ENCODE results near the gene SLC8B1. TPM values are rescaled to one million over a fixed set of nuclear protein-coding genes. Genes with fewer than 3 reads are reported as not detected.

Gene SLC8B1
- total and polyA plus RNA-seq, 2 donors (not counting 3 experiments of a cell fraction or from before 2014, with no cell fraction given) = 29.9 to 45.4 TPM

DNA sequence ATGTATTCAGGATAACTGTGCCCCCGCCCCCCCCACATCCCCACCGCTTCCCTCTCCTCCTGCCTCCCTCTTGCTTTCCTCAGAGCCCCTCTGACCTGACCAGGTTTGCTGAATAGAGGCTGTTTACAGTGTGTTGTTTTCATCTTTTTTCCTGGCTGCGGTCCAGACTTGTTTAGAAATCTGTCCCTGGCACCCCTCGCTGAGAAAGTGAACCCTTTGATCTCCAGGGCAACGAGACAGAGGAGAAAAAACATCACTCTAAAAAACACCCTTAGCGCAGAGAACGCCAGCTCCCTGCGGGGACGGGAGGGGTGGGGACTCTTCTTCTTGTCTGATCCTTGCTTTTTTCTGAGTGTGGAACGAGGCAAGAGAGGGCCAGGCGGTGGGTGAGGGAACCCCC, 46.3 kb upstream of the SLC8B1 start:
- no peaks in the 10 kb centered on the region for H3K9me3 ChIP-seq (replicated peaks; ENCODE audit: control insufficient read depth, insufficient read depth, low read length)
- H3K9me1 ChIP-seq (replicated peaks; ENCODE audit: control insufficient read depth, extremely low read depth, insufficient read depth, low read length) = no peaks in the 10 kb centered on the region
- FAIRE-seq = no peak

GRCh38 chr12:113378291-113378690, 43.4 kb upstream of the SLC8B1 start:
- FAIRE-seq (no peak), DNase-seq (ENCODE audit: low read depth, low spot score) (no peak)
- H3K9ac ChIP-seq (replicated peaks; ENCODE audit: extremely low read depth, insufficient read depth, low read length) = no peak overlapping the region
- peaks cover 0 to 10% of the 10 kb centered on the region in 2 experiments for H3K36me3 ChIP-seq (ENCODE audit: control insufficient read depth in 2 of 2, extremely low read depth in 1 of 2, insufficient read depth in 2 of 2, low read length in 2 of 2)
- no peaks in the 10 kb centered on the region for H3K9me1 ChIP-seq (replicated peaks; ENCODE audit: control insufficient read depth, extremely low read depth, insufficient read depth, low read length)
- no peaks in the 10 kb centered on the region for H3K27me3 ChIP-seq (ENCODE audit: control insufficient read depth in 2 of 2, insufficient read depth in 2 of 2, low read length in 2 of 2)
- dilution Hi-C loops (cut with MboI; ENCODE audit: extremely low pct_ligation_motif_present, low sequenced_read_pairs) = no loop called here
- ChIA-PET CTCF (interaction anchor here (0.7 to 1.5 kb wide), 2 partner anchors 15 to 43 kb away, joined by 3 read pairs; no protein-coding TSS in a partner anchor), POLR2A (no interaction called here)
- H3K79me2 ChIP-seq (ENCODE audit: control insufficient read depth, insufficient read depth, low read length) = no peaks in the 10 kb centered on the region
- H3K4me3 ChIP-seq (replicated peaks in 1 of 3; ENCODE audit: insufficient read depth in 1 of 3, low read depth in 1 of 3, low read length in 3 of 3) = no peak overlapping the region
- intact Hi-C loops (cut with micrococcal nuclease) = no loop called here
- H3K4me2 ChIP-seq (ENCODE audit: insufficient read depth, low read length) = no peak overlapping the region
- H2AFZ ChIP-seq (ENCODE audit: low read depth, low read length) = no peak overlapping the region
- H3K9me3 ChIP-seq (replicated peaks; ENCODE audit: control insufficient read depth, insufficient read depth, low read length) = no peaks in the 10 kb centered on the region
- BruUV-seq (replicated peaks) = no TSS peak
- TF ChIP-seq JUN (IDR thresholded peaks at IDR 0.05; ENCODE audit: borderline replicate concordance, insufficient read depth, insufficient read length, low read depth) (no peak), EZH2 (IDR thresholded peaks at IDR 0.05; ENCODE audit: borderline replicate concordance, low read depth, low read length, severe bottlenecking) (no peak), GATA2 (IDR thresholded peaks at IDR 0.05; ENCODE audit: insufficient read depth, insufficient read length, low read depth, low read length) (no peak)
- no peak overlapping the region for H3K27ac ChIP-seq (ENCODE audit: insufficient read depth, low read depth, low read length)
- H3K4me1 ChIP-seq (ENCODE audit: control insufficient read depth, extremely low read depth, insufficient read depth, low read length) = no peaks in the 10 kb centered on the region
- H4K20me1 ChIP-seq (replicated peaks; ENCODE audit: control insufficient read depth, extremely low read depth, insufficient read depth, low read length) = no peaks in the 10 kb centered on the region

More for the DNA sequence above, 46.3 kb upstream of the SLC8B1 start:
- POLR2A ChIA-PET = no interaction called here
- intact Hi-C loops (cut with micrococcal nuclease) = no loop called here
- no peak for DNase-seq (ENCODE audit: low read depth, low spot score)
- BruUV-seq (replicated peaks) = no TSS peak
- no peak overlapping the region for H3K4me2 ChIP-seq (ENCODE audit: insufficient read depth, low read length)
- CTCF ChIA-PET = no interaction called here
- H3K9ac ChIP-seq (replicated peaks; ENCODE audit: extremely low read depth, insufficient read depth, low read length) = no peak overlapping the region
- peaks cover 0 to 8% of the 10 kb centered on the region in 2 experiments for H3K36me3 ChIP-seq (ENCODE audit: control insufficient read depth in 2 of 2, extremely low read depth in 1 of 2, insufficient read depth in 2 of 2, low read length in 2 of 2)
- no peaks in the 10 kb centered on the region for H3K4me1 ChIP-seq (ENCODE audit: control insufficient read depth, extremely low read depth, insufficient read depth, low read length)
- H3K27me3 ChIP-seq (ENCODE audit: control insufficient read depth in 2 of 2, insufficient read depth in 2 of 2, low read length in 2 of 2) = no peaks in the 10 kb centered on the region
- TF ChIP-seq EZH2 (IDR thresholded peaks at IDR 0.05; ENCODE audit: borderline replicate concordance, low read depth, low read length, severe bottlenecking) (no peak), JUN (IDR thresholded peaks at IDR 0.05; ENCODE audit: borderline replicate concordance, insufficient read depth, insufficient read length, low read depth) (no peak), POLR2A (IDR thresholded peaks at IDR 0.05; ENCODE audit: low read depth, low read length) (no peak), MYC (IDR thresholded peaks at IDR 0.05; ENCODE audit: low read depth, low read length) (no peak), FOS (IDR thresholded peaks at IDR 0.05; ENCODE audit: borderline replicate concordance, insufficient read depth, low read length) (no peak), POLR2AphosphoS5 (IDR thresholded peaks at IDR 0.05; ENCODE audit: insufficient read depth, low read depth, low read length) (no peak)
- TF ChIP-seq, protein P1, sequence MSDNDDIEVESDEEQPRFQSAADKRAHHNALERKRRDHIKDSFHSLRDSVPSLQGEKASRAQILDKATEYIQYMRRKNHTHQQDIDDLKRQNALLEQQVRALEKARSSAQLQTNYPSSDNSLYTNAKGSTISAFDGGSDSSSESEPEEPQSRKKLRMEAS (IDR thresholded peaks at IDR 0.05; ENCODE audit: insufficient read depth, insufficient read length) = no peak
- H3K27ac ChIP-seq (ENCODE audit: insufficient read depth, low read depth, low read length) = no peak overlapping the region
- H4K20me1 ChIP-seq (replicated peaks; ENCODE audit: control insufficient read depth, extremely low read depth, insufficient read depth, low read length) = no peaks in the 10 kb centered on the region
- no peak overlapping the region for H3K4me3 ChIP-seq (replicated peaks in 1 of 3; ENCODE audit: insufficient read depth in 1 of 3, low read depth in 1 of 3, low read length in 3 of 3)
- dilution Hi-C loops (cut with MboI; ENCODE audit: extremely low pct_ligation_motif_present, low sequenced_read_pairs) = no loop called here
- no peak overlapping the region for H2AFZ ChIP-seq (ENCODE audit: low read depth, low read length)
- no peaks in the 10 kb centered on the region for H3K79me2 ChIP-seq (ENCODE audit: control insufficient read depth, insufficient read depth, low read length)
